ENCODE results near the gene KATNBL1. TPM values are rescaled to one million over a fixed set of nuclear protein-coding genes. Genes with fewer than 3 reads are reported as not detected.
A peak's percentile ranks its signal among the peaks of the same experiment; 100 is the strongest.
"Not testable (repeated sequence)": the region's sequence is repeated elsewhere in the genome, so short reads cannot be mapped to it uniquely, and the experiment has no call there.

Gene KATNBL1
- total RNA-seq, 2 donors from 2014 or later: 39.2 to 41.3 TPM

- ATAC-seq (replicated peaks in 1 of 2); H3K27me3 Mint-ChIP-seq (ENCODE audit: low read depth); DNase-seq; H3K27ac Mint-ChIP-seq; H3K4me1 Mint-ChIP-seq (ENCODE audit: low read depth); H3K4me3 Mint-ChIP-seq: not testable (repeated sequence)
- H3K36me3 Mint-ChIP-seq (ENCODE audit: insufficient read depth in 2 of 2): peaks cover 20 to 54% of the 10 kb centered on the region in 2 donors
- H3K9me3 Mint-ChIP-seq: peaks cover 10 to 14% of the 10 kb centered on the region in 2 donors
Observed at GRCh38 chr15:34165987-34166573, 43.8 kb downstream of the KATNBL1 start.

- no peaks in the 10 kb centered on the region for H3K27me3 Mint-ChIP-seq (ENCODE audit: low read depth)
- ATAC-seq (replicated peaks in 1 of 2): no peak
- DNase-seq: no peak
- peaks cover 16 to 17% of the 10 kb centered on the region in 2 donors for H3K9me3 Mint-ChIP-seq
- H3K36me3 Mint-ChIP-seq (ENCODE audit: insufficient read depth in 2 of 2): peaks cover 27 to 54% of the 10 kb centered on the region in 2 donors
- no peak overlapping the region for H3K27ac Mint-ChIP-seq
- no peak overlapping the region for H3K4me3 Mint-ChIP-seq
- peaks cover 5% of the 10 kb centered on the region for H3K4me1 Mint-ChIP-seq (ENCODE audit: low read depth)
Observed at GRCh38 chr15:34161329-34161963, 48.5 kb downstream of the KATNBL1 start.

GRCh38 chr15:34160735-34161134 lies 49.2 kb downstream of the KATNBL1 start:
- Mint-ChIP-seq H3K4me1 (ENCODE audit: low read depth) (peaks cover 5% of the 10 kb centered on the region), H3K9me3 (peaks cover 20 to 23% of the 10 kb centered on the region in 2 donors), H3K27ac (no peak overlapping the region), H3K27me3 (ENCODE audit: low read depth) (no peaks in the 10 kb centered on the region), H3K36me3 (ENCODE audit: insufficient read depth in 2 of 2) (peaks cover 32 to 61% of the 10 kb centered on the region in 2 donors), H3K4me3 (no peak overlapping the region)
- no peak for DNase-seq
- ATAC-seq (replicated peaks in 1 of 2): no peak

GRCh38 chr15:34158355-34158754 lies 51.5 kb downstream of the KATNBL1 start:
- H3K9me3 Mint-ChIP-seq: peaks cover 23 to 33% of the 10 kb centered on the region in 2 donors
- H3K27ac Mint-ChIP-seq: no peak overlapping the region
- H3K4me1 Mint-ChIP-seq (ENCODE audit: low read depth): peaks cover 13% of the 10 kb centered on the region

GRCh38 chr15:34155859-34156258 lies 54.0 kb downstream of the KATNBL1 start:
- Mint-ChIP-seq H3K36me3 (ENCODE audit: insufficient read depth in 2 of 2) (peaks cover 32 to 55% of the 10 kb centered on the region in 2 donors), H3K27ac (no peak overlapping the region), H3K4me1 (ENCODE audit: low read depth) (peaks cover 8% of the 10 kb centered on the region), H3K27me3 (ENCODE audit: low read depth) (no peaks in the 10 kb centered on the region), H3K4me3 (no peak overlapping the region), H3K9me3 (peaks cover 17 to 25% of the 10 kb centered on the region in 2 donors)
- no peak for DNase-seq
- ATAC-seq (replicated peaks in 1 of 2): no peak

More at GRCh38 chr15:34158355-34158754, 51.5 kb downstream of the KATNBL1 start:
- Mint-ChIP-seq H3K27me3 (ENCODE audit: low read depth) (no peaks in the 10 kb centered on the region), H3K36me3 (ENCODE audit: insufficient read depth in 2 of 2) (peaks cover 41 to 67% of the 10 kb centered on the region in 2 donors), H3K4me3 (no peak overlapping the region)
- DNase-seq (no peak), ATAC-seq (replicated peaks in 1 of 2) (no peak)

- peak; percentile 6 to 9 for DNase-seq
- peaks cover 13 to 21% of the 10 kb centered on the region in 2 donors for H3K9me3 Mint-ChIP-seq
Observed at GRCh38 chr15:34154725-34155204, 55.1 kb downstream of the KATNBL1 start.

GRCh38 chr15:34147371-34148140 lies 62.3 kb downstream of the KATNBL1 start:
- Mint-ChIP-seq H3K4me3 (no peak overlapping the region), H3K36me3 (ENCODE audit: insufficient read depth in 2 of 2) (peaks cover 7 to 9% of the 10 kb centered on the region in 2 donors), H3K27me3 (ENCODE audit: low read depth) (no peaks in the 10 kb centered on the region), H3K4me1 (ENCODE audit: low read depth) (no peaks in the 10 kb centered on the region), H3K27ac (no peak overlapping the region), H3K9me3 (no peaks in the 10 kb centered on the region)
- DNase-seq (no peak), ATAC-seq (replicated peaks in 1 of 2) (no peak)

More at GRCh38 chr15:34154725-34155204, 55.1 kb downstream of the KATNBL1 start:
- peak overlapping the region; percentile 17 for H3K27ac Mint-ChIP-seq
- peaks cover 24 to 47% of the 10 kb centered on the region in 2 donors for H3K36me3 Mint-ChIP-seq (ENCODE audit: insufficient read depth in 2 of 2)
- peaks cover 8% of the 10 kb centered on the region for H3K4me1 Mint-ChIP-seq (ENCODE audit: low read depth)
- H3K4me3 Mint-ChIP-seq: no peak overlapping the region
- no peaks in the 10 kb centered on the region for H3K27me3 Mint-ChIP-seq (ENCODE audit: low read depth)
- peak; percentile 83 to 87 for ATAC-seq (replicated peaks in 1 of 2)

- H3K36me3 Mint-ChIP-seq (ENCODE audit: insufficient read depth in 2 of 2): no peaks in the 10 kb centered on the region
- H3K4me3 Mint-ChIP-seq: no peak overlapping the region
- ATAC-seq (replicated peaks in 1 of 2) (no peak), DNase-seq (no peak)
- H3K27ac Mint-ChIP-seq: no peak overlapping the region
- H3K9me3 Mint-ChIP-seq: no peaks in the 10 kb centered on the region
- no peaks in the 10 kb centered on the region for H3K27me3 Mint-ChIP-seq (ENCODE audit: low read depth)
- no peaks in the 10 kb centered on the region for H3K4me1 Mint-ChIP-seq (ENCODE audit: low read depth)
Observed at GRCh38 chr15:34133511-34133910, 76.4 kb downstream of the KATNBL1 start.

- no peaks in the 10 kb centered on the region for H3K27me3 Mint-ChIP-seq (ENCODE audit: low read depth)
- DNase-seq (no peak), ATAC-seq (replicated peaks in 1 of 2) (no peak)
- H3K9me3 Mint-ChIP-seq: peaks cover 0 to under 1% of the 10 kb centered on the region in 2 donors
- no peak overlapping the region for H3K27ac Mint-ChIP-seq
- H3K4me1 Mint-ChIP-seq (ENCODE audit: low read depth): no peaks in the 10 kb centered on the region
- H3K36me3 Mint-ChIP-seq (ENCODE audit: insufficient read depth in 2 of 2): no peaks in the 10 kb centered on the region
- H3K4me3 Mint-ChIP-seq: no peak overlapping the region
Observed at GRCh38 chr15:34132881-34133280, 77.0 kb downstream of the KATNBL1 start.

- Mint-ChIP-seq H3K4me3 (no peak overlapping the region), H3K27ac (no peak overlapping the region), H3K27me3 (ENCODE audit: low read depth) (no peaks in the 10 kb centered on the region), H3K4me1 (ENCODE audit: low read depth) (no peaks in the 10 kb centered on the region), H3K36me3 (ENCODE audit: insufficient read depth in 2 of 2) (no peaks in the 10 kb centered on the region), H3K9me3 (peaks cover 0 to 3% of the 10 kb centered on the region in 2 donors)
- no peak for DNase-seq
- ATAC-seq (replicated peaks in 1 of 2): no peak
Observed at GRCh38 chr15:34128898-34129297, 81.0 kb downstream of the KATNBL1 start.

- DNase-seq (no peak), ATAC-seq (replicated peaks in 1 of 2) (no peak)
- H3K27me3 Mint-ChIP-seq (ENCODE audit: low read depth): no peaks in the 10 kb centered on the region
- peaks cover 0 to 3% of the 10 kb centered on the region in 2 donors for H3K9me3 Mint-ChIP-seq
- H3K27ac Mint-ChIP-seq: no peak overlapping the region
- no peaks in the 10 kb centered on the region for H3K36me3 Mint-ChIP-seq (ENCODE audit: insufficient read depth in 2 of 2)
- H3K4me3 Mint-ChIP-seq: no peak overlapping the region
- H3K4me1 Mint-ChIP-seq (ENCODE audit: low read depth): no peaks in the 10 kb centered on the region
Observed at GRCh38 chr15:34126522-34126921, 83.4 kb downstream of the KATNBL1 start.

GRCh38 chr15:34125945-34126344 lies 84.0 kb downstream of the KATNBL1 start:
- Mint-ChIP-seq H3K9me3 (peaks cover 0 to 3% of the 10 kb centered on the region in 2 donors), H3K4me1 (ENCODE audit: low read depth) (no peaks in the 10 kb centered on the region), H3K4me3 (no peak overlapping the region), H3K27ac (no peak overlapping the region), H3K27me3 (ENCODE audit: low read depth) (peaks cover 3% of the 10 kb centered on the region), H3K36me3 (ENCODE audit: insufficient read depth in 2 of 2) (no peaks in the 10 kb centered on the region)
- DNase-seq: no peak
- no peak for ATAC-seq (replicated peaks in 1 of 2)

- Mint-ChIP-seq H3K4me1 (ENCODE audit: low read depth) (no peaks in the 10 kb centered on the region), H3K27ac (no peak overlapping the region), H3K27me3 (ENCODE audit: low read depth) (peaks cover 13% of the 10 kb centered on the region), H3K9me3 (peaks cover 0 to 3% of the 10 kb centered on the region in 2 donors), H3K36me3 (ENCODE audit: insufficient read depth in 2 of 2) (no peaks in the 10 kb centered on the region), H3K4me3 (no peak overlapping the region)
- no peak for DNase-seq
- ATAC-seq (replicated peaks in 1 of 2): no peak
Observed at GRCh38 chr15:34124651-34125050, 85.2 kb downstream of the KATNBL1 start.
